Endothelial cell of hepatic sinusoid (primary cell): ENCODE results near the gene PTCD2.
"Not testable (repeated sequence)": the region's sequence is repeated elsewhere in the genome, so short reads cannot be mapped to it uniquely, and the experiment has no call there.

Source experiments
- in situ Hi-C: cut with HindIII; loops from 2 replicates; pipeline ENCODE4 v1.10.0; 2017; ENCODE audit warnings: low sequenced_read_pairs

PTCD2 gene

GRCh38 chr5:72295539-72295938 is 24.6 kb upstream of the PTCD2 start:
- in situ Hi-C loops: no loop called here

GRCh38 chr5:72296256-72296655 is 23.9 kb upstream of the PTCD2 start:
- in situ Hi-C loops: no loop called here

- in situ Hi-C loops: not testable (repeated sequence)
Measured at GRCh38 chr5:72298136-72298535, 22.0 kb upstream of the PTCD2 start.

DNA sequence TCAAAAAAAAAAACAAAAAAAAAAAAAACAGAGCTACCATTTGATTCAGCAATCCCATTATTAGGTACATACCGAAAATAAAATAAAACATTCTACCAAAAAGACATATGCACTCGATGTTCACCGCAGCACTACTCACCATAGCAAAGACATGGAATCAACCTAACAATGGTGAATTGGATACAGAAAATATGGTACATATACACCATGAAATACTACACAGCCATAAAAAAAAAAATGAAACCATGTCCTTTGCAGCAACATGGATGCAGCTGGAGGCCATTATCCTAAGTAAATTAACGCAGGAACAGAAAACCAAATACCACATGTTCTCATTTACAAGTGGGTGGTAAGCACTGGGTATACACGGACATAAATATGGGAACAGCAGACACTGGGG is 21.5 kb upstream of the PTCD2 start:
- in situ Hi-C loops: no loop called here

DNA sequence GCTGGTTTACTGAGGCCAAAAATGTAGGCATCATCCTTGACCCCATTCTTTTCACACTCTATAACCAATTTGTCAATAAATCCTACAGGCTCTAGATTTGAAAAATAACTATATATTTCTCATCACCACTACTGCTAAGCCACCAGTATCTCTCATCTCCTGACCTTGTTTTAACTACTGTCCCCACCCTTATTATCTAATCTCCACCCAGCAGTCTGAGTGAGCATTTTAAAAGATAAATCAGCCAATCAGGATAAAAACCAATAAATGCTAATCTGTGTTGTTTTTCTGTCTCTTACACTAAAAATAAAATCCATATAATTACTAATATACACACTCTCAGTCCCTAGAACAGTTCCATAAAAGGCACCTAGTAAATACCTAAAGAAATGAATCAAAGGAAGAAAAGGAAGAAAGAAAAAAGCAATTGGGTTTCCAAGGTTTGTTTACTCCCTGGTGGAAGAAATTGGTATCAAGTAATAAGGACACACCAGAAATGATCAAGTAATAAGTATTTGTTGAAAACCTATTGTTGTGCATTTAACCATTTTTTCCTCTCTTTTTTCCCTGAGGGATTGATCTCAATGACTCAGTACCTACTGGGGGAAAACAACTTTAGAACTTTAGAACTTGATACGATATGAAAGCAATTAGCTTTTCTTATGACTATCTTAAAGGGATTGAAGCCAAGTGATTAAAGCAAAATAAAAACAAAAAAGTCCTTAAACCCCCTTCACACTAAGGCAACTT is 19.4 kb upstream of the PTCD2 start:
- in situ Hi-C loops: loop anchor here (10.0 kb wide), 1 partner anchor 146 kb away; no protein-coding TSS in a partner anchor

GRCh38 chr5:72301557-72301956 is 18.6 kb upstream of the PTCD2 start:
- in situ Hi-C loops: loop anchor here (10.0 kb wide), 1 partner anchor 147 kb away; no protein-coding TSS in a partner anchor

GRCh38 chr5:72302171-72302570 is 18.0 kb upstream of the PTCD2 start:
- in situ Hi-C loops: loop anchor here (10.0 kb wide), 1 partner anchor 147 kb away; no protein-coding TSS in a partner anchor

DNA sequence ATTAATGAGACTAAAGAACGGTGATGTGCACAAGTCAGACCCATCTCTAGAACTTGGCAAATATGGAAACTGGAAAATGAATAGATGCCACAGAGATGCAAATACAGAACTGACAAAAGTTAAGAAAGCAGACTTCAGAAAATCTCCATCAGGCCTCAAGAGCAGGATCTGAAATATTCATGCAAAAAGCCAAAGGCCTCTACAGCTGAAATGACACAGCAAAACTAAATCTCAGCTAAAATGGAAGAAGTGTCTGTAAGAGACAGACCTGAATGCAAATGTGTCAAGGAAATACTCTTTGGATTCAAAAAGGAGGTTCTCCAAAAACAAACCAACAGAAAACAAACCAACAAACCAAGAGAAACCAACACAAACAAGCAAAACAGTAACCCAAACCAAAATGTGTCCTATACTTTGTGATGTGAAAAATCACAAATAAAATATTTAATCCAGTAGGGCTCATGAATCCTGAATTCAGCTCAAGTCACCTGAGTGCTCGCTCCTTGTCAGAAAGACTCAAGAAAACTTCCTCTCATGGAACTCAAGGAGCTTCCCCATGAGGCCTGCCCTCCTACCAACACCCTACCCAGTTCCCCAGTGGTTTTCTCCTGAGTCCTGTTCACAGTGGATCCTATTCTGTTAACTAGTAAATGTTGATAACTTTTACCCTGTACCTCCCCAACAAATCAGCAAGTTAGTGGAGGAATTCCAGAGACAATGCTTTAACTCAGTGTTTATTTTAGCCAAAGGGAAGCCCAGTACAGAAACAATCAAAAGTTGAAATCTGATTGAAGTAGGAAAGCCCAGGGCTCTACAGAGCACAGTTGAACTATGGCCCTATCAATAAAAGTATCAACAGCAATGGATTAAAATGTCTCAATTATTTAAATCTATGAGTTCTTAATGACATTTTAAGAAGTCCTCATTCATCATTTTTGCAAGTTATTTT is 14.7 kb upstream of the PTCD2 start:
- in situ Hi-C loops: loop anchor here (5.0 to 10.0 kb wide), 2 partner anchors 151 to 523 kb away; no protein-coding TSS in a partner anchor

DNA sequence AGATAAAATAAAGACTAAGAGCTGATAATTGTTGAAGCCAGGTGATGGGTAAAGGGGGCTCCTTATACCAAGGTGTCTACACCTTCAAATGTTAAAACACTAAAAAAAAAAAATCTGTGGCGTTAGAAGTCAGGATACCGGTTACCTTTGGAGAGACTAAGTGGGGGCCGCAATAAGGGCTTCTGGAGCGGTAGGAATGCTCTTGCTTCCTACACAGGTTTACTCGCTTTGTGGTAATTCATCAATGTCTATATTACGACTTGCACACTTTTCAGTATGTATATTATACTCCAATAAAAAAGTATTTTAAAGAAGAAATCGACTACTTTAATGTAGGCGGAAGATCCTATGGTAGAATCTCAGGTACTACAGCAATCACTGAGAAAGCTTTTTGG is 12.6 kb upstream of the PTCD2 start:
- in situ Hi-C loops: loop anchor here (5.0 to 10.0 kb wide), 2 partner anchors 153 to 525 kb away; no protein-coding TSS in a partner anchor

DNA sequence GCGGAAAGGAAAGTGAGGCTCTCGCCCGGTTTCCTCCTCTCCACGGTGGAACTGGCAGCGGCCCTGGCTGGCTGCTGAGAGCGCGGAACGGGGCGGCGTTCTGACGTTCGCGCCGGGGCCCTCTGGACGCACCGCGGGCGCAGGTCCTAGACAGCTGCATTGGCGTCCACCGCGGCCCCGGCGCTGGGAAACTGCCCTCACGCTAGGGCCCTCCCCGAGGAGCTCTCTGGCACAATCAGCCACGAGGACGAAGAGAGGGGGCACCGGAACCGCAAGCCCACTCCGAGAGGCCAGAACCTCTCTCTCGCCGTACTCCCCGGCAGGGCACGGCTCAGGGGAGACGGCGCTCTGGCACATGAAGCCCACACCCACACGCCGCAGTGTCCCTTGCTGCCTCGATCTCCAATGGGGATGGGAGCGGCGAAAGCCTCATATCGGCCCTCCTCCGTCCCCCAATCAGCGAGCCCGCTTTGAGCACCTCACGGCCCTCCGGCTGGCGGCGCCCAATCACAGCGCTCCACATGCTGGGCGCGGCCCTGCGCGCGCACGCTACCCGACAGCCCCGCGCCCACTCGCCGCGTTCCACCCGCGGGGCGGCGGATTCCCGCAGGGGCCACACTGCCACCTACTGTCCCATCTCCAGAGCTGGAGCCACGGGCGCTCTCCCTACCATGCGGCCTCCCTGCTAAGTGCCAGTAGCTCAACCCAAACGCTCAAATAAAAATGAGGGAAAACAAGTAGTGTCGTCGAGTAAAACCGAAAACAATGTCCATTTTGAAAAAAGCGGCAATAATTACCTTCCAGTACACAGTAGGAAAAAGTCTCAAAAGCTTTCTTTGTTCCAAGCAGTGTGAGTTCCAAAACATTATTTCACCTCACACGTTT is 12.0 kb upstream of the PTCD2 start:
- in situ Hi-C loops: loop anchor here (5.0 to 10.0 kb wide), 2 partner anchors 153 to 526 kb away; no protein-coding TSS in a partner anchor

GRCh38 chr5:72308853-72309191 is 11.4 kb upstream of the PTCD2 start:
- in situ Hi-C loops: loop anchor here (5.0 to 10.0 kb wide), 2 partner anchors 154 to 527 kb away; no protein-coding TSS in a partner anchor

- in situ Hi-C loops: no loop called here
Measured at GRCh38 chr5:72313141-72313540, 7.0 kb upstream of the PTCD2 start.

DNA sequence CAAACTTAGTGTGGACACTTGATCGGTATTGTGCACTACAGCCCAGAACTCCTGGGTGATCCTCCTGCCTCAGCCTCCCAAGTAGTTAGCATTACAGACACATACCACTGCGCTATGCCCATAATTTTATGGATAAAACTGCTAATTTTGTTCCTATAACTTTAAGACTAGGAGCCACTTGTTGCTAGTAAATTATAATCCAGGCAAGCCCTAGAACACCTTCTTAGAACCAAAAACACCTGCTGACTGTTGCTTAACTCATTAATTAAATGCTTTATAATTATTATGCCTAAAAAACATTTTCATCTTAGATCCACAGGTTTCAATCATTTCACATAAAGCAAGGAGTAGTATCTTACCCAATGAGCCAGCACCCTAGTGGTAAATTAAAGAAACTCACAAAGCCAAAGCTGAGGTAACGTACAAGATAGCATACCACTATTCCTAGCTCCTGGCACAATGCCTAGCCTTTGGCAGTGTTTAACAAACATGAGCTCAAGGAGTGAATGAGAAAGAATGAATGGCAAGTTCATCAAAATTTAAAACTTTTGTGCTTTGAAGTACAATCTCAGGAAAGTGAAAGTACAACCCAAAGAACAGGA is 5.5 kb upstream of the PTCD2 start:
- in situ Hi-C loops: no loop called here

- in situ Hi-C loops: not testable (repeated sequence)
Measured at GRCh38 chr5:72319435-72319975, 668 bp upstream of the PTCD2 start.

DNA sequence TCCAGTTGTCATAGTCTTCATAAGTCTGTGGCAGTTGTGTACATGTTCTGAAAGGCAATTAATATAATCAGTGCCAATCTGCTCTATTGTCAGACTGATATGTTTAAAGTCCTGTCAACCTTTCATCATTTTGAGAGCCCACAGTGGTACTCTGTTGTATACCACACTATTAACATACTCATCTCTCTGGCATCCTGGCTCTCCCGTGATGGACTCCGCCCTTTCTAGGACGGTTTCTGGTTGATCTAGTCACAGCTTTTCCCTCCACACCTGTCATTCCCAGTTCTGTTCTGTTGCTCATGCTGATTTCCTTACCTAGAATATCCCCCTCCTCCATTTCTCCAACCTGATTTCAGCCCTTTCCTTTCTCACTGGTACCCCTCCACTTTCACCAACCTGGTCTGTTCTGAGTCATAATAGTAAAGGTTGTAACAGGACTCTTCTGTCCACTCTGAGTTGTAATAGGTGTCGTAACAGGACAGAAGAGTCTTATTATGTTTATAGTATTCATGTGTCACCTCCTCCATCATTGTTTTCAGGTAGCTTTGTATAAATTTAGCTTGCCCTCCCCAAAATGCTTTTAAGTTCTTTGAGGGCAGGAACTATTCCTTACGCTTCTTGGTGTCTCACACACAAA is 4.1 kb downstream of the PTCD2 start:
- in situ Hi-C loops: no loop called here

GRCh38 chr5:72325566-72326305 is 5.6 kb downstream of the PTCD2 start:
- in situ Hi-C loops: no loop called here

DNA sequence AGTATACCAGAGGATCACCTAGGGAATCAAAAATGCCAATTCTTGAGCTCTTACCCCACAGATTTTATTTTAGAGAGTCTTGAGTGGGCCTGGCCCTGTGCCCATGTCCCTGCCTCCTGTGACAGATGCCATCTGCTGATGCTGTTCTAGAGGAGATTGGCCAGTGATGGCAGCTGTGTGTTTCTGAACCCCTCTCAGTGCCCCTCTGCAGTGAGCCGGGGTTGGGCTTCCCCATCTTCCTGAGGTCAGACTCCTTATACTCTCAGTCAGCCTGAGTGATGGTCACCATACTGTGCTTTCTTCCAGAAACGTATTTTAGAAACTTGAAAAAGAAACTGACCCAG is 6.1 kb downstream of the PTCD2 start:
- in situ Hi-C loops: no loop called here

DNA sequence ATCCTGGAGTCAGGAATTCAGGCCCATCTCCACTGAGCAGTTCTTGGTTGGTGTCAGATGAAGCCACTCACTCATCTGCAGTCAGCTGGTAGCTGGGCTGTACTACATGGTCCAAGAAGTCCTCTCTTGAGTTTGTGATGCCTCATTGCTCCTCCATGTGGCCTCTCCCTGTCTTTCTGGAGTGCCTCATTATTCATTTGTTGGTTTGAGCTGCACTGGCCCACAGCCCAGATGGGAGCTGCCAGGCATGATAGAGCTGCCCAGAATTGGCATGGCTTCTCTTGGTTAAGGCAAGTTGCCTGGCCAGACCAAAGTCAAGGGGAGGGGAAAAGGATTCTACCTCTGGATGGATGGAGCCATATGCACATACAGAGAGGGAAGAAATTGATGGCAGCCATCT is 8.0 kb downstream of the PTCD2 start:
- in situ Hi-C loops: no loop called here

DNA sequence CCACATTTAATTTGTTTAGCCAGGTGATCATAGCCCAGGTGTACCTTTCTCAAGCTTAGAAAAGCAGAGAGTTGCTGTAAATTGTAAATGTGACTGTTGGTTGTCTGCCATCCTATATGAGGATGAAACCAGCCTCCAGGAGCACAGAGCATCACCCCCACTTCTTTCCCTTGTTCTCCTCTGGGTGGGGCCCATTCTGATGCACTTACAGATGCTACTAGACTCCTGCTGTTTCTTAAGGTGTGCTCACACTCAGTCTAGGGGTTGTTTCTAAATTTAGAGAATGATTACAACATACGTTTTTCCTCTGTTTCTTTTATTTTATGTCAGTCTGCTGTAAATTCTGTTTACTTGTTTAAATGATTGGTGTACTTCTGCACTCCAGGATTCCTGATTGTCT is 10.5 kb downstream of the PTCD2 start:
- in situ Hi-C loops: no loop called here
